OCI-LY7 (cell line): ENCODE measurements around the gene TERB1. TPM values are rescaled to one million over a fixed set of nuclear protein-coding genes. Genes with fewer than 3 reads are reported as not detected.

Experiments
- BruUV-seq: library from RNA; stranded (reverse); fragments of 400-500 nt; replicated peaks from 2 replicates; lab custom pipeline; 2021; lab: Mats Ljungman, UMichigan
- CTCF ChIA-PET: fragments of 300-600 bp; sonication (Branson Sonifier 250); formaldehyde crosslinking; loops from one replicate; lab custom pipeline; 2022; ENCODE audit warnings: antibody characterized with exemption; ENCODE audit not compliant: unreplicated experiment; lab: Charles Lee
- POLR2A ChIA-PET: fragments of 300-600 bp; sonication (Branson Sonifier 250); formaldehyde crosslinking; loops from one replicate; lab custom pipeline; 2022; ENCODE audit warnings: antibody characterized with exemption; lab: Charles Lee
- DNase-seq: peaks from one replicate; pipeline ENCODE4 v3.0.0-alpha.2; 2015; ENCODE audit warnings: low spot score
- H2AFZ ChIP-seq: fragments of 200-600 bp; sonication (generic), shearing (Covaris generic); 2 replicates; pipeline ENCODE4 v1.6.1; 2014; ENCODE audit warnings: mild to moderate bottlenecking, antibody characterized with exemption, low read length, moderate library complexity
- H3K27ac ChIP-seq: fragments of 200-600 bp; sonication (generic); 2 replicates; pipeline ENCODE4 v1.5.1; 2014; ENCODE audit warnings: mixed run types, low read depth, mild to moderate bottlenecking, moderate library complexity, low read length, inconsistent platforms; ENCODE audit not compliant: poor library complexity, severe bottlenecking
- H3K36me3 ChIP-seq: fragments of 200-600 bp; sonication (generic); 2 replicates; pipeline ENCODE4 v1.6.1; 2014; ENCODE audit warnings: mild to moderate bottlenecking, antibody characterized with exemption, low read length, moderate library complexity, mixed read lengths; ENCODE audit not compliant: insufficient read depth
- H3K4me1 ChIP-seq: fragments of 200-600 bp; sonication (generic); 2 replicates; pipeline ENCODE4 v1.5.1; 2014; ENCODE audit warnings: mild to moderate bottlenecking, low read length; ENCODE audit not compliant: insufficient read depth, poor library complexity, severe bottlenecking
- H3K4me2 ChIP-seq: fragments of 200-600 bp; sonication (generic); 2 replicates; pipeline ENCODE4 v1.6.1; 2014; ENCODE audit warnings: mild to moderate bottlenecking, low read length
- H3K4me3 ChIP-seq: fragments of 200-600 bp; sonication (generic); 2 replicates; pipeline ENCODE4 v1.5.1; 2014; ENCODE audit warnings: mild to moderate bottlenecking, low read depth, low read length; ENCODE audit not compliant: poor library complexity, severe bottlenecking
- H3K79me2 ChIP-seq: fragments of 200-600 bp; sonication (generic); 2 replicates; pipeline ENCODE4 v1.6.1; 2016; ENCODE audit warnings: low read depth, mild to moderate bottlenecking, low read length, moderate library complexity, mixed read lengths; ENCODE audit not compliant: insufficient read depth
- H3K9me2 ChIP-seq: fragments of 200-600 bp; sonication (generic); 2 replicates; pipeline ENCODE4 v1.6.1; 2016; ENCODE audit warnings: mild to moderate bottlenecking, low read length, mixed read lengths; ENCODE audit not compliant: insufficient read depth
- H3K9me3 ChIP-seq: fragments of 200-600 bp; sonication (generic); 2 replicates; pipeline ENCODE4 v1.6.1; 2014; ENCODE audit warnings: mild to moderate bottlenecking, mixed run types, low read length, mixed read lengths
- H4K20me1 ChIP-seq: fragments of 200-600 bp; sonication (generic); 2 replicates; pipeline ENCODE4 v1.6.1; 2014; ENCODE audit warnings: mild to moderate bottlenecking, antibody characterized with exemption, low read length, moderate library complexity, mixed read lengths; ENCODE audit not compliant: insufficient read depth
- CTCF ChIP-seq: fragments of 200-600 bp; sonication (generic); conservative IDR thresholded peaks from 2 replicates; pipeline ENCODE4 v1.5.1; 2014; ENCODE audit warnings: mild to moderate bottlenecking, antibody characterized with exemption, low read length, moderate library complexity, mixed read lengths
- EZH2phosphoT487 ChIP-seq: fragments of 200-600 bp; sonication (generic); IDR thresholded peaks from 2 replicates; pipeline ENCODE4 v1.6.1; 2018; ENCODE audit warnings: low read depth, borderline replicate concordance, mild to moderate bottlenecking, mixed run types, antibody characterized with exemption, low read length, moderate library complexity, mixed read lengths
- intact Hi-C: fragments of 100-400 bp; cut with micrococcal nuclease; formaldehyde crosslinking; loops from one replicate; pipeline ENCODE4 v1.10.0; 2022; ENCODE audit not compliant: unreplicated experiment
- total RNA-seq, 2 experiments: library from RNA; depleted of rRNA in 1 of 2; stranded (reverse); fragments of >200 nt in 1 of 2; shearing (Covaris generic) in 1 of 2; gene quantifications; 2 replicates each; pipeline ENCODE4 v1.2.3, GENCODE V29; 2014 to 2022

TERB1 gene
- total RNA-seq, 2 experiments from 2014 or later = 0.17 TPM; not detected in 1

DNA sequence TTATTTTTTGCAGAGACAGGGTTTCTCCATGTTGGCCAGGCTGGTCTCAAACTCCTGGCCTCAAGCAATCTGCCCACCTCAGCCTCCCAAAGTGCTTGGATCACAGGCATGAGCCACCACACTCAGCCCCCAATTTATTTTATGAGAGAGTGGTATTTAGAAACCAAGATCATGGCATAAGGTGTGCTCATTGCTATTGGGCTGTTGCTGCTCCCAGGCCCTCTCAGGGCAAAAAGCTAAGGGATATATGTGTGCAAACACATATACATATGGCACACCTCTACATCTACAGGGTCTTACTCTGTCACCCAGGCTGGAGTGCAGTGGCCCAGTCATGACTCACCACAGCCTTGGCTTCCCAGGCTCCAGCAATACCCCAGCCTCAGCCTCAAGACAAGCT, 89.8 kb downstream of the TERB1 start:
- no peaks in the 10 kb centered on the region for H3K9me2 ChIP-seq
- no peaks in the 10 kb centered on the region for H3K36me3 ChIP-seq
- CTCF ChIA-PET = no interaction called here
- no peak for TF ChIP-seq EZH2phosphoT487
- TF ChIP-seq CTCF = no peak
- no peak overlapping the region for H3K27ac ChIP-seq
- DNase-seq = no peak
- no peak overlapping the region for H3K4me3 ChIP-seq
- H3K4me2 ChIP-seq = no peak overlapping the region
- H2AFZ ChIP-seq = no peak overlapping the region
- POLR2A ChIA-PET = interaction anchor here (0.6 kb wide), 1 partner anchor 57 kb away, joined by 3 read pairs; no protein-coding TSS in a partner anchor
- BruUV-seq = no TSS peak
- H3K9me3 ChIP-seq = no peaks in the 10 kb centered on the region
- H3K79me2 ChIP-seq = no peaks in the 10 kb centered on the region
- intact Hi-C loops = no loop called here
- H3K4me1 ChIP-seq = no peaks in the 10 kb centered on the region
- no peaks in the 10 kb centered on the region for H4K20me1 ChIP-seq

DNA sequence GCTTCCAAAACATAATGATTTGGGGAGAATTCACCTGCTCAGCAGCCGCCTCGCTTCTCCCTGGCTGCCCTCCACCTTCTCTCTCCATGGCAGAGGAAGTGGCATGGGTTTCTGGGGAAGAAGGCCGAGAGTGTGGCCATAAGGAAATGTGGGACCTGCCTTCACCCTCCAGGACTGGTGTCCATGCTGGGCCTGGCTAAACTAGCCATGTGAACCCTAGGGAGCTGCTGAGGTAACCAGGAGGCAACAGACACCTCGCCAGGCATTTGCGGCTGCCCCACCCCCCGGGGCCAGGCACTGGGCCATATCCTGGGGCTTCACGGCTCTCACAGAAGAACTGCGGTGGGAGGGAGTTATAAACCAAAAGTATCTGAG, 94.9 kb downstream of the TERB1 start:
- intact Hi-C loops = no loop called here
- Histone ChIP-seq H3K27ac (no peak overlapping the region), H3K36me3 (no peaks in the 10 kb centered on the region), H3K4me3 (no peak overlapping the region), H3K79me2 (no peaks in the 10 kb centered on the region), H3K4me2 (no peak overlapping the region), H3K9me2 (no peaks in the 10 kb centered on the region), H4K20me1 (no peaks in the 10 kb centered on the region), H3K9me3 (no peaks in the 10 kb centered on the region), H3K4me1 (no peaks in the 10 kb centered on the region), H2AFZ (no peak overlapping the region)
- ChIA-PET CTCF (no interaction called here), POLR2A (no interaction called here)
- TF ChIP-seq CTCF = no peak
- no peak for DNase-seq
- no TSS peak for BruUV-seq

GRCh38 chr16:66705790-66706505, 95.4 kb downstream of the TERB1 start:
- Histone ChIP-seq H3K4me3 (no peak overlapping the region), H3K27ac (no peak overlapping the region), H3K4me1 (peaks cover 4% of the 10 kb centered on the region), H3K36me3 (no peaks in the 10 kb centered on the region), H4K20me1 (no peaks in the 10 kb centered on the region), H2AFZ (no peak overlapping the region), H3K79me2 (no peaks in the 10 kb centered on the region), H3K4me2 (no peak overlapping the region), H3K9me2 (no peaks in the 10 kb centered on the region), H3K9me3 (no peaks in the 10 kb centered on the region)
- TF ChIP-seq EZH2phosphoT487 (no peak), CTCF (no peak)
- intact Hi-C loops = no loop called here
- POLR2A ChIA-PET = no interaction called here
- CTCF ChIA-PET = no interaction called here
- BruUV-seq = no TSS peak
- DNase-seq = no peak
